ENCODE results near the gene KTI12.
"Not testable (repeated sequence)": the region's sequence is repeated elsewhere in the genome, so short reads cannot be mapped to it uniquely, and the experiment has no call there.

KTI12 gene

DNA sequence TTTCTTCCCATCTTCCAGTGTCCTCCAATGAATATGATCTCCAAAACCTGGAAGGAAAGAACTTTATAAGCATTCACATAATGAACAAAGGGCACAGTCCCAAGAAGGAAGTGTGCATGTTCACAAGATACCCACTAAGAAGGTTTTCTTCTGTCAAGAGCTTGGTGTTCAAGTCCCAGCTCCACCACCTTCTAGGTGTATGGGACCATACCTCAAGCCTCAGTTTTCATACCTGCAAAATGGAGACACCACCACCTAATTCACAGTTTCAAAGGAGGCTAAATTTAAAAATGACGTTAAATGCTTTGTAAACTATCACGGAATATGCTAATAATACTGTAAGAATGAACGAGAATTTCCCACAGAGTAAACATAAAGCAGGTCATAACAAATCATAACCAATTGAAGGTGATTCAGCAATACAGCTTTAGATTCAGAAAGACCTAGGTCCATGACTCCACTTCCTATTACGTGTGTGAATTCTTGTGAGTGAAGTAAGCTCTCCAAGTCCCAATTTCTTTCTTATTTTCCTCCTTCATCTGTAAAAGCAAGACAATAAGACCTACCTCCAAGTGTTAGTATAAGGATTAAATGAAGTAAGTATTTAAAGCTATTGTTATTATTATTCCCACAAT, 8.1 kb upstream of the KTI12 start:
- TF ChIP-seq, protein P1, sequence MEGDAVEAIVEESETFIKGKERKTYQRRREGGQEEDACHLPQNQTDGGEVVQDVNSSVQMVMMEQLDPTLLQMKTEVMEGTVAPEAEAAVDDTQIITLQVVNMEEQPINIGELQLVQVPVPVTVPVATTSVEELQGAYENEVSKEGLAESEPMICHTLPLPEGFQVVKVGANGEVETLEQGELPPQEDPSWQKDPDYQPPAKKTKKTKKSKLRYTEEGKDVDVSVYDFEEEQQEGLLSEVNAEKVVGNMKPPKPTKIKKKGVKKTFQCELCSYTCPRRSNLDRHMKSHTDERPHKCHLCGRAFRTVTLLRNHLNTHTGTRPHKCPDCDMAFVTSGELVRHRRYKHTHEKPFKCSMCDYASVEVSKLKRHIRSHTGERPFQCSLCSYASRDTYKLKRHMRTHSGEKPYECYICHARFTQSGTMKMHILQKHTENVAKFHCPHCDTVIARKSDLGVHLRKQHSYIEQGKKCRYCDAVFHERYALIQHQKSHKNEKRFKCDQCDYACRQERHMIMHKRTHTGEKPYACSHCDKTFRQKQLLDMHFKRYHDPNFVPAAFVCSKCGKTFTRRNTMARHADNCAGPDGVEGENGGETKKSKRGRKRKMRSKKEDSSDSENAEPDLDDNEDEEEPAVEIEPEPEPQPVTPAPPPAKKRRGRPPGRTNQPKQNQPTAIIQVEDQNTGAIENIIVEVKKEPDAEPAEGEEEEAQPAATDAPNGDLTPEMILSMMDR (IDR thresholded peaks at IDR 0.05; ENCODE audit: low read depth, low read length, missing control alignments), result no peak
- in situ Hi-C loops (cut with HindIII; ENCODE audit: low sequenced_read_pairs), result no loop called here
- no peak overlapping the region for H3K4me3 ChIP-seq (ENCODE audit: low read depth, low read length)
- DNase-seq (ENCODE audit: low read depth), result no peak

DNA sequence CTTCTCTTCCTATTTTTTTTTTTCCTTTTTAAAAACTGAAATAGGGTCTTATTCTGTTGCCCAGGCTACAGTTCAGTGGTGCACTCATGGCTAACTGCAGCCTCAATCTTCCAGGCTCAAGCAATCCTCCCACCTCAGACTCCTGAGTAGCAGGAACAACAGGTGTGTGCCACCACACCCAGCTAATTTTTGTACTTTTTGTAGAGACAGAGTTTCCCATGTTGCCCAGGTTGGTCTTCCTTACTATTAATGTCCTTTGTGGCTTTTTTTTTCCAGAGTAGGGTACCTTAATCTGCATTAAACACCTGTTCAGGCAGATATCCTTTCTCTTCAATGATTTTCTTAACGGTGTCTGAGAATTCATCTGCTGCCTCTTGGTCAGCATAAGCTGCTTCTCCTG, 4.3 kb upstream of the KTI12 start:
- in situ Hi-C loops (cut with HindIII; ENCODE audit: low sequenced_read_pairs), result no loop called here
- H3K4me3 ChIP-seq (ENCODE audit: low read depth, low read length), result no peak overlapping the region
- no peak for DNase-seq (ENCODE audit: low read depth)
- TF ChIP-seq, protein P1 (IDR thresholded peaks at IDR 0.05; ENCODE audit: low read depth, low read length, missing control alignments), result no peak

- no peak for DNase-seq (ENCODE audit: low read depth)
- in situ Hi-C loops (cut with HindIII; ENCODE audit: low sequenced_read_pairs), result no loop called here
- no peak overlapping the region for H3K4me3 ChIP-seq (ENCODE audit: low read depth, low read length)
- TF ChIP-seq, protein P1 (IDR thresholded peaks at IDR 0.05; ENCODE audit: low read depth, low read length, missing control alignments), result no peak
Measured at GRCh38 chr1:52037402-52037814, 3.8 kb upstream of the KTI12 start.

DNA sequence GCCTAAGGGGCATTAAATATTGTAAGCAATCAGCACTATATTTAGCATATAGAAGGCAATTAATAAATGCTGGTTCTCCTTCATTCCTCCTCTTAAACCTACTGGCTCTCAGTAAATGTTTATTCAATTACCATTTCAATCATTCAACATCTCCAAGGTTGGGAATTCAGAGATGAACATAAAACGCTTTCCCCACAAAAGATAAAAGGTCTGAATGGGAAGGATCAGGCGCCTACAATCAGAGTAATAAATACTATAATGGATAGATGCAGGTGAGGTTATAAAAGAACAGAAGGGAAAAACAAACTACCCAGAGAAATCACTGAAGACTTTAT, 407 bp upstream of the KTI12 start:
- in situ Hi-C loops (cut with HindIII; ENCODE audit: low sequenced_read_pairs), result no loop called here
- H3K4me3 ChIP-seq (ENCODE audit: low read depth, low read length), result peak overlapping the region; percentile 55
- TF ChIP-seq, protein P1 (IDR thresholded peaks at IDR 0.05; ENCODE audit: low read depth, low read length, missing control alignments), result no peak
- DNase-seq (ENCODE audit: low read depth), result no peak

GRCh38 chr1:52032785-52033131, 852 bp downstream of the KTI12 start:
- TF ChIP-seq, protein P1 (IDR thresholded peaks at IDR 0.05; ENCODE audit: low read depth, low read length, missing control alignments), result no peak
- DNase-seq (ENCODE audit: low read depth), result no peak
- H3K4me3 ChIP-seq (ENCODE audit: low read depth, low read length), result peak overlapping the region; percentile 55
- in situ Hi-C loops (cut with HindIII; ENCODE audit: low sequenced_read_pairs), result no loop called here

DNA sequence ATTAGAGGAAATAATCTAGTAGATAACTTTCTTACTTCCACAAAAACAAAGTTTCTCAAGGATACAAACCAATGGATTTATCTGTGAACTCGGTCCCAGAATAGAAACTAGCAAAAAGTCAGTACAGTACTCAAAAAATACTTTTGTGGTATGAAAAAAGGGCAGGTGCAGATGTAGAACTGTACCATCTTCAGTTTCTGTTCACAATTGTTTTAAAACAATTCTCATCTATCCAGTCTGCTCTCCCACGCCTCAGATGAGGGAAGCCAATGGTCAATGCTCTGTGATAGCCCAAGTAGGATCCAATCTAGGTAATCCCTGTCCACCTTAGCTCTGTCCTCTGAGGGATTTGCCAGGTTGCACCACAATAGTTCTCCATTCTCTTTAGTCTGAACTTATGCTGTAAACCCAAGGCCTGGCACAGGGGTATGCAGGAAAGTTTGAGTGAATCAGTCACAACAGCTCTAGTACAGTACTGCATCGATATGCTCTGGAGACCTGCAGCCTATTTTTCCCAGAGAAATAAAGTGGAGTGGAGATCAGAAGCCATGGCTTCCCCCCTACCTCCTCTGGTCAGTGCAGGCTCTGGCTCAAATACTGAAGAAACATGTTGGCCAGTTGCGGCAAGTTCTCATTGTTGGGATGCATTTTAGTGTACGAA, 1.4 kb downstream of the KTI12 start:
- in situ Hi-C loops (cut with HindIII; ENCODE audit: low sequenced_read_pairs), result no loop called here
- no peak for DNase-seq (ENCODE audit: low read depth)
- H3K4me3 ChIP-seq (ENCODE audit: low read depth, low read length), result peak overlapping the region; percentile 55
- TF ChIP-seq, protein P1 (IDR thresholded peaks at IDR 0.05; ENCODE audit: low read depth, low read length, missing control alignments), result no peak

GRCh38 chr1:52028839-52029238, 4.8 kb downstream of the KTI12 start:
- DNase-seq (ENCODE audit: low read depth), result not testable (repeated sequence)

More at GRCh38 chr1:52028839-52029238, 4.8 kb downstream of the KTI12 start:
- in situ Hi-C loops (cut with HindIII; ENCODE audit: low sequenced_read_pairs); H3K4me3 ChIP-seq (ENCODE audit: low read depth, low read length): not testable (repeated sequence)
